Mesendoderm (in vitro differentiated cells): ENCODE data around the gene ABLIM1.

Experiments
- DNase-seq: peaks from one replicate; pipeline ENCODE4 v3.0.0; 2013
- H2AK5ac ChIP-seq: 2 replicates; pipeline ENCODE4 v1.6.1; 2013; ENCODE audit warnings: low read length, inconsistent platforms
- H2BK120ac ChIP-seq: 2 replicates; pipeline ENCODE4 v1.6.1; 2013; ENCODE audit warnings: low read depth, mild to moderate bottlenecking, low read length, moderate library complexity, mixed read lengths
- H2BK15ac ChIP-seq: replicated peaks from 2 replicates; pipeline ENCODE4 v1.6.1; 2013; ENCODE audit warnings: low read depth, mild to moderate bottlenecking, moderate library complexity
- H2BK5ac ChIP-seq: 2 replicates; pipeline ENCODE4 v1.6.1; 2013; ENCODE audit warnings: low read length, inconsistent platforms
- H3K18ac ChIP-seq: 2 replicates; pipeline ENCODE4 v1.6.1; 2013; ENCODE audit warnings: mild to moderate bottlenecking, low read length, mixed read lengths
- H3K23ac ChIP-seq: one replicate; pipeline ENCODE4 v1.6.1; 2013; ENCODE audit warnings: low read length
- H3K27ac ChIP-seq: 2 replicates; pipeline ENCODE4 v1.5.1; 2013; ENCODE audit warnings: low read depth, mild to moderate bottlenecking, inconsistent platforms, low read length, moderate library complexity
- H3K27me3 ChIP-seq: 2 replicates; pipeline ENCODE4 v1.6.1; 2013; ENCODE audit warnings: low read length, control low read depth, mild to moderate bottlenecking, inconsistent platforms; ENCODE audit not compliant: insufficient read depth, poor library complexity
- H3K36me3 ChIP-seq: 2 replicates; pipeline ENCODE4 v1.6.1; 2013; ENCODE audit warnings: low read length, inconsistent platforms; ENCODE audit not compliant: control insufficient read depth, insufficient read depth
- H3K4ac ChIP-seq: one replicate; pipeline ENCODE4 v1.6.1; 2013; ENCODE audit warnings: low read depth, mild to moderate bottlenecking, low read length, moderate library complexity
- H3K4me1 ChIP-seq: 2 replicates; pipeline ENCODE4 v1.6.1; 2013; ENCODE audit warnings: low read depth, low read length, inconsistent platforms; ENCODE audit not compliant: control insufficient read depth
- H3K4me2 ChIP-seq: 2 replicates; pipeline ENCODE4 v1.6.1; 2013; ENCODE audit warnings: low read length
- H3K4me3 ChIP-seq: 2 replicates; pipeline ENCODE4 v1.5.1; 2013; ENCODE audit warnings: mild to moderate bottlenecking, low read length
- H3K56ac ChIP-seq: one replicate; pipeline ENCODE4 v1.6.1; 2013; ENCODE audit warnings: low read length
- H3K79me1 ChIP-seq: 2 replicates; pipeline ENCODE4 v1.6.1; 2013; ENCODE audit warnings: low read length, inconsistent platforms
- H3K79me2 ChIP-seq: 2 replicates; pipeline ENCODE4 v1.6.1; 2013; ENCODE audit warnings: mild to moderate bottlenecking, low read length; ENCODE audit not compliant: control insufficient read depth, insufficient read depth
- H3K9ac ChIP-seq: 2 replicates; pipeline ENCODE4 v1.6.1; 2013; ENCODE audit warnings: low read length, inconsistent platforms
- H4K5ac ChIP-seq: one replicate; pipeline ENCODE4 v1.6.1; 2013; ENCODE audit warnings: low read length
- H4K8ac ChIP-seq: one replicate; pipeline ENCODE4 v1.6.1; 2013; ENCODE audit warnings: low read depth, mild to moderate bottlenecking, control low read depth, low read length, moderate library complexity
- WGBS: extraction: QIAGEN DNeasy Blood & Tissue Kit; methylation state at CpG from one replicate; pipeline ENCODE4 v1.1.7; 2013; ENCODE audit warnings: low lambda C conversion rate, missing lambda C conversion rate; ENCODE audit not compliant: insufficient coverage; ENCODE audit errors: extremely low coverage; 5-methylcytosine and 5-hydroxymethylcytosine counted together

ABLIM1 gene

GRCh38 chr10:114401195-114401791 lies 256.8 kb downstream of the ABLIM1 start:
- Histone ChIP-seq H2BK5ac (no peak overlapping the region), H3K4me2 (no peak overlapping the region), H2BK15ac (no peak overlapping the region), H2BK120ac (no peak overlapping the region), H3K36me3 (no peaks in the 10 kb centered on the region), H3K4ac (no peak overlapping the region), H3K9ac (no peak overlapping the region), H3K79me1 (no peaks in the 10 kb centered on the region), H4K8ac (no peak overlapping the region), H3K27ac (no peak overlapping the region), H3K23ac (no peak overlapping the region), H4K5ac (no peak overlapping the region), H3K4me3 (no peak overlapping the region), H3K27me3 (peaks cover 4% of the 10 kb centered on the region), H3K18ac (no peak overlapping the region), H3K56ac (no peak overlapping the region), H3K79me2 (no peaks in the 10 kb centered on the region), H3K4me1 (no peaks in the 10 kb centered on the region), H2AK5ac (no peak overlapping the region)
- no peak for DNase-seq
- whole genome bisulfite sequencing: no CpG with 5 or more reads among the region's 7 CpGs

GRCh38 chr10:114400091-114400490 lies 258.0 kb downstream of the ABLIM1 start:
- H2BK15ac ChIP-seq: no peak overlapping the region
- no CpG with 5 or more reads among the region's 3 CpGs for WGBS
- H2BK5ac ChIP-seq: no peak overlapping the region
- H3K18ac ChIP-seq: no peak overlapping the region
- H2BK120ac ChIP-seq: no peak overlapping the region
- H3K4me3 ChIP-seq: no peak overlapping the region
- no peaks in the 10 kb centered on the region for H3K4me1 ChIP-seq
- no peak overlapping the region for H3K23ac ChIP-seq
- H3K36me3 ChIP-seq: no peaks in the 10 kb centered on the region
- DNase-seq: no peak
- H3K56ac ChIP-seq: no peak overlapping the region
- H4K5ac ChIP-seq: no peak overlapping the region
- no peak overlapping the region for H3K27ac ChIP-seq
- H3K79me2 ChIP-seq: no peaks in the 10 kb centered on the region
- H2AK5ac ChIP-seq: no peak overlapping the region
- no peak overlapping the region for H3K4me2 ChIP-seq
- no peak overlapping the region for H3K9ac ChIP-seq
- no peak overlapping the region for H3K4ac ChIP-seq
- no peak overlapping the region for H4K8ac ChIP-seq
- no peaks in the 10 kb centered on the region for H3K79me1 ChIP-seq
- no peaks in the 10 kb centered on the region for H3K27me3 ChIP-seq

- H3K4me3 ChIP-seq: no peak overlapping the region
- H3K4me2 ChIP-seq: no peak overlapping the region
- no CpG with 5 or more reads among the region's 6 CpGs for WGBS
- no peak overlapping the region for H2BK5ac ChIP-seq
- no peak overlapping the region for H3K23ac ChIP-seq
- H3K56ac ChIP-seq: no peak overlapping the region
- no peak overlapping the region for H3K27ac ChIP-seq
- H3K4ac ChIP-seq: no peak overlapping the region
- no peak overlapping the region for H4K5ac ChIP-seq
- no peaks in the 10 kb centered on the region for H3K4me1 ChIP-seq
- no peak overlapping the region for H2BK15ac ChIP-seq
- H4K8ac ChIP-seq: no peak overlapping the region
- no peak overlapping the region for H2BK120ac ChIP-seq
- no peaks in the 10 kb centered on the region for H3K79me1 ChIP-seq
- no peak overlapping the region for H3K18ac ChIP-seq
- H3K27me3 ChIP-seq: no peaks in the 10 kb centered on the region
- no peaks in the 10 kb centered on the region for H3K79me2 ChIP-seq
- DNase-seq: no peak
- no peak overlapping the region for H3K9ac ChIP-seq
- no peak overlapping the region for H2AK5ac ChIP-seq
- no peaks in the 10 kb centered on the region for H3K36me3 ChIP-seq
These were observed 258.5 kb downstream of the ABLIM1 start for GRCh38 chr10:114399576-114399975.

GRCh38 chr10:114398587-114399331 lies 259.3 kb downstream of the ABLIM1 start:
- Histone ChIP-seq H3K23ac (no peak overlapping the region), H3K4ac (no peak overlapping the region), H3K56ac (no peak overlapping the region), H2AK5ac (no peak overlapping the region), H3K27ac (no peak overlapping the region), H3K4me2 (no peak overlapping the region), H3K36me3 (no peaks in the 10 kb centered on the region), H3K18ac (no peak overlapping the region), H3K4me1 (no peaks in the 10 kb centered on the region), H3K4me3 (no peak overlapping the region), H2BK120ac (no peak overlapping the region), H4K5ac (no peak overlapping the region), H4K8ac (no peak overlapping the region), H3K27me3 (no peaks in the 10 kb centered on the region), H2BK15ac (no peak overlapping the region), H3K9ac (no peak overlapping the region), H3K79me1 (no peaks in the 10 kb centered on the region), H3K79me2 (no peaks in the 10 kb centered on the region), H2BK5ac (no peak overlapping the region)
- DNase-seq: no peak
- WGBS: no CpG with 5 or more reads among the region's 10 CpGs

GRCh38 chr10:114397651-114398145 lies 260.4 kb downstream of the ABLIM1 start:
- no CpG with 5 or more reads among the region's 6 CpGs for WGBS
- Histone ChIP-seq H3K4me2 (no peak overlapping the region), H2BK5ac (no peak overlapping the region), H2BK120ac (no peak overlapping the region), H3K79me1 (no peaks in the 10 kb centered on the region), H3K18ac (no peak overlapping the region), H3K4me3 (no peak overlapping the region), H3K27ac (no peak overlapping the region), H3K36me3 (no peaks in the 10 kb centered on the region), H3K4me1 (no peaks in the 10 kb centered on the region), H3K4ac (no peak overlapping the region), H4K8ac (no peak overlapping the region), H3K27me3 (no peaks in the 10 kb centered on the region), H2AK5ac (no peak overlapping the region), H3K79me2 (no peaks in the 10 kb centered on the region), H3K9ac (no peak overlapping the region), H3K56ac (no peak overlapping the region), H2BK15ac (no peak overlapping the region), H4K5ac (no peak overlapping the region), H3K23ac (no peak overlapping the region)
- no peak for DNase-seq
